H1 (cell line): Measurements from ENCODE around the gene TEAD1. TPM values are rescaled to one million over a fixed set of nuclear protein-coding genes. Genes with fewer than 3 reads are reported as not detected.

ENCODE experiments used
- CBX8 ChIP-seq: fragments of 300-800, 300-1000 bp; sonication (generic); IDR thresholded peaks from 2 replicates; pipeline ENCODE4 v1.7.1; 2016; ENCODE audit warnings: low read depth, low read length, borderline replicate concordance
- CEBPB ChIP-seq: IDR thresholded peaks from 2 replicates; pipeline ENCODE4 v1.6.1; 2012; ENCODE audit warnings: low read depth, low read length
- EZH2 ChIP-seq: fragments of 200-600 bp; sonication (generic); IDR thresholded peaks from 2 replicates; pipeline ENCODE4 v1.7.1; 2012; ENCODE audit warnings: low read depth, mild to moderate bottlenecking, moderate library complexity, low read length, inconsistent platforms; ENCODE audit not compliant: severe bottlenecking
- RNF2 ChIP-seq: fragments of 200-900, 300-1000 bp; sonication (generic); IDR thresholded peaks from 2 replicates; pipeline ENCODE4 v1.7.1; 2016; ENCODE audit warnings: borderline replicate concordance, low read depth, mild to moderate bottlenecking, antibody characterized with exemption, low read length; ENCODE audit not compliant: poor library complexity, severe bottlenecking; ENCODE audit errors: missing control alignments
- SRF ChIP-seq: IDR thresholded peaks from 2 replicates; pipeline ENCODE4 v1.6.1; 2011; ENCODE audit warnings: mild to moderate bottlenecking, low read depth, low read length, moderate library complexity
- TAF7 ChIP-seq: optimal IDR thresholded peaks from 2 replicates; pipeline ENCODE3; 2011; ENCODE audit warnings: low read depth, mild to moderate bottlenecking, inconsistent platforms, low read length, moderate library complexity, borderline replicate concordance
- TCF12 ChIP-seq: IDR thresholded peaks from 2 replicates; pipeline ENCODE4 v1.6.1; 2011; ENCODE audit warnings: low read depth, mild to moderate bottlenecking, low read length
- polyA plus RNA-seq, 7 experiments: library from polyadenylated mRNA; depleted of rRNA in 3 of 7; stranded (reverse) in 5 of 7; unstranded in 2 of 7; fragments of >200 nt in 5 of 7; fragments of 200-250 nt in 2 of 7; gene quantifications; 1 replicate in 5 of 7; 2 replicates in 1 of 7; 4 replicates in 1 of 7; pipeline versions ENCODE4 v1.2.1 to v1.2.3, GENCODE V29; 2011 to 2013; ENCODE audit warnings: missing spikeins in 2 of 7, mixed read lengths in 2 of 7
- total RNA-seq: library from RNA; stranded (reverse); fragmentation: NEBNext Ultra II Directional; extraction: Animal tissue kit (Norgen Biotek cat#: 25700); gene quantifications from 2 replicates; pipeline ENCODE4 v1.2.1, GENCODE V29; 2021
- TF ChIP-seq, protein P1 (sequence below): fragments of 300-600 bp; sonication (generic); IDR thresholded peaks from 2 replicates; pipeline ENCODE4 v1.7.1; 2012; ENCODE audit warnings: low read length, moderate library complexity, mild to moderate bottlenecking, inconsistent platforms; ENCODE audit not compliant: insufficient replicate concordance
- TF ChIP-seq, protein P2 (sequence below): IDR thresholded peaks from 2 replicates; pipeline ENCODE4 v1.6.1; 2011; ENCODE audit warnings: low read depth, mild to moderate bottlenecking, low read length; ENCODE audit not compliant: insufficient read depth

TEAD1 gene
- total and polyA plus RNA-seq, 2 of the 8 experiments (the other 6 are each of a cell fraction or from before 2014, with no cell fraction given) = 15.6 to 67.4 TPM

DNA sequence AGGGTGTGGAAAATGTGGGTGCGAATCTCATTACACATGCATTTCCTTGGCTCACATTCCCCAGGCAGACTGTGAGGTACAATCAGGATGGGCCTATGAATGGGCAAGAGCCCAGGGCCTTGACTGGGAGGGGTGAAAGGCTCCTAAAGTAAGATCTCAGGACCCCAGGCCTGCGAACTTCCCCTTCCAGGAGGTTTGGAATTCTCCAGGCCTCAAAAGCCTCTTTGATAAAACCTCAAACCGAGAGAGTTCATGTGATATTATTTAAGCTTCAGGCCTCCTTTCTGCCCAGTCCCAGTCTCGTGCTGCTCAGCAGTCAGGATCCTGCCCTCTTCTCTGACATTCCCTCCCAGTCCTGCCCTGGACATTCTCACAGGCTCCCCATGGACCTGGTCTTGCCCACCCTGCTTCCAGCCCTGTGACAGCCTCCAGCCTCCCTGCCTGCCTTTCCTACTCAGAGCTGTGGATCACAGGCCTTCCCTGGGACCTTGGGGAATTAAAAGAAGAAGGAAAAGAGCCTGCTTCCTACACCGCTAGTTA, 37.3 kb upstream of the TEAD1 start (continued):
- TF ChIP-seq, protein P1, sequence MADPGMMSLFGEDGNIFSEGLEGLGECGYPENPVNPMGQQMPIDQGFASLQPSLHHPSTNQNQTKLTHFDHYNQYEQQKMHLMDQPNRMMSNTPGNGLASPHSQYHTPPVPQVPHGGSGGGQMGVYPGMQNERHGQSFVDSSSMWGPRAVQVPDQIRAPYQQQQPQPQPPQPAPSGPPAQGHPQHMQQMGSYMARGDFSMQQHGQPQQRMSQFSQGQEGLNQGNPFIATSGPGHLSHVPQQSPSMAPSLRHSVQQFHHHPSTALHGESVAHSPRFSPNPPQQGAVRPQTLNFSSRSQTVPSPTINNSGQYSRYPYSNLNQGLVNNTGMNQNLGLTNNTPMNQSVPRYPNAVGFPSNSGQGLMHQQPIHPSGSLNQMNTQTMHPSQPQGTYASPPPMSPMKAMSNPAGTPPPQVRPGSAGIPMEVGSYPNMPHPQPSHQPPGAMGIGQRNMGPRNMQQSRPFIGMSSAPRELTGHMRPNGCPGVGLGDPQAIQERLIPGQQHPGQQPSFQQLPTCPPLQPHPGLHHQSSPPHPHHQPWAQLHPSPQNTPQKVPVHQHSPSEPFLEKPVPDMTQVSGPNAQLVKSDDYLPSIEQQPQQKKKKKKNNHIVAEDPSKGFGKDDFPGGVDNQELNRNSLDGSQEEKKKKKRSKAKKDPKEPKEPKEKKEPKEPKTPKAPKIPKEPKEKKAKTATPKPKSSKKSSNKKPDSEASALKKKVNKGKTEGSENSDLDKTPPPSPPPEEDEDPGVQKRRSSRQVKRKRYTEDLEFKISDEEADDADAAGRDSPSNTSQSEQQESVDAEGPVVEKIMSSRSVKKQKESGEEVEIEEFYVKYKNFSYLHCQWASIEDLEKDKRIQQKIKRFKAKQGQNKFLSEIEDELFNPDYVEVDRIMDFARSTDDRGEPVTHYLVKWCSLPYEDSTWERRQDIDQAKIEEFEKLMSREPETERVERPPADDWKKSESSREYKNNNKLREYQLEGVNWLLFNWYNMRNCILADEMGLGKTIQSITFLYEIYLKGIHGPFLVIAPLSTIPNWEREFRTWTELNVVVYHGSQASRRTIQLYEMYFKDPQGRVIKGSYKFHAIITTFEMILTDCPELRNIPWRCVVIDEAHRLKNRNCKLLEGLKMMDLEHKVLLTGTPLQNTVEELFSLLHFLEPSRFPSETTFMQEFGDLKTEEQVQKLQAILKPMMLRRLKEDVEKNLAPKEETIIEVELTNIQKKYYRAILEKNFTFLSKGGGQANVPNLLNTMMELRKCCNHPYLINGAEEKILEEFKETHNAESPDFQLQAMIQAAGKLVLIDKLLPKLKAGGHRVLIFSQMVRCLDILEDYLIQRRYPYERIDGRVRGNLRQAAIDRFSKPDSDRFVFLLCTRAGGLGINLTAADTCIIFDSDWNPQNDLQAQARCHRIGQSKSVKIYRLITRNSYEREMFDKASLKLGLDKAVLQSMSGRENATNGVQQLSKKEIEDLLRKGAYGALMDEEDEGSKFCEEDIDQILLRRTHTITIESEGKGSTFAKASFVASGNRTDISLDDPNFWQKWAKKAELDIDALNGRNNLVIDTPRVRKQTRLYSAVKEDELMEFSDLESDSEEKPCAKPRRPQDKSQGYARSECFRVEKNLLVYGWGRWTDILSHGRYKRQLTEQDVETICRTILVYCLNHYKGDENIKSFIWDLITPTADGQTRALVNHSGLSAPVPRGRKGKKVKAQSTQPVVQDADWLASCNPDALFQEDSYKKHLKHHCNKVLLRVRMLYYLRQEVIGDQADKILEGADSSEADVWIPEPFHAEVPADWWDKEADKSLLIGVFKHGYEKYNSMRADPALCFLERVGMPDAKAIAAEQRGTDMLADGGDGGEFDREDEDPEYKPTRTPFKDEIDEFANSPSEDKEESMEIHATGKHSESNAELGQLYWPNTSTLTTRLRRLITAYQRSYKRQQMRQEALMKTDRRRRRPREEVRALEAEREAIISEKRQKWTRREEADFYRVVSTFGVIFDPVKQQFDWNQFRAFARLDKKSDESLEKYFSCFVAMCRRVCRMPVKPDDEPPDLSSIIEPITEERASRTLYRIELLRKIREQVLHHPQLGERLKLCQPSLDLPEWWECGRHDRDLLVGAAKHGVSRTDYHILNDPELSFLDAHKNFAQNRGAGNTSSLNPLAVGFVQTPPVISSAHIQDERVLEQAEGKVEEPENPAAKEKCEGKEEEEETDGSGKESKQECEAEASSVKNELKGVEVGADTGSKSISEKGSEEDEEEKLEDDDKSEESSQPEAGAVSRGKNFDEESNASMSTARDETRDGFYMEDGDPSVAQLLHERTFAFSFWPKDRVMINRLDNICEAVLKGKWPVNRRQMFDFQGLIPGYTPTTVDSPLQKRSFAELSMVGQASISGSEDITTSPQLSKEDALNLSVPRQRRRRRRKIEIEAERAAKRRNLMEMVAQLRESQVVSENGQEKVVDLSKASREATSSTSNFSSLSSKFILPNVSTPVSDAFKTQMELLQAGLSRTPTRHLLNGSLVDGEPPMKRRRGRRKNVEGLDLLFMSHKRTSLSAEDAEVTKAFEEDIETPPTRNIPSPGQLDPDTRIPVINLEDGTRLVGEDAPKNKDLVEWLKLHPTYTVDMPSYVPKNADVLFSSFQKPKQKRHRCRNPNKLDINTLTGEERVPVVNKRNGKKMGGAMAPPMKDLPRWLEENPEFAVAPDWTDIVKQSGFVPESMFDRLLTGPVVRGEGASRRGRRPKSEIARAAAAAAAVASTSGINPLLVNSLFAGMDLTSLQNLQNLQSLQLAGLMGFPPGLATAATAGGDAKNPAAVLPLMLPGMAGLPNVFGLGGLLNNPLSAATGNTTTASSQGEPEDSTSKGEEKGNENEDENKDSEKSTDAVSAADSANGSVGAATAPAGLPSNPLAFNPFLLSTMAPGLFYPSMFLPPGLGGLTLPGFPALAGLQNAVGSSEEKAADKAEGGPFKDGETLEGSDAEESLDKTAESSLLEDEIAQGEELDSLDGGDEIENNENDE = no peak
- no peak for TF ChIP-seq CBX8
- no peak for TF ChIP-seq RNF2
- TF ChIP-seq EZH2 = no peak
- TF ChIP-seq, protein P2, sequence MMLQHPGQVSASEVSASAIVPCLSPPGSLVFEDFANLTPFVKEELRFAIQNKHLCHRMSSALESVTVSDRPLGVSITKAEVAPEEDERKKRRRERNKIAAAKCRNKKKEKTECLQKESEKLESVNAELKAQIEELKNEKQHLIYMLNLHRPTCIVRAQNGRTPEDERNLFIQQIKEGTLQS = no peak
- TF ChIP-seq SRF = no peak
- TF ChIP-seq CEBPB = no peak
- no peak for TF ChIP-seq TCF12
- no peak for TF ChIP-seq TAF7
